IPS DF 6.9 (cell line): ENCODE results near the gene NRXN3.

ENCODE experiments used
- DNase-seq: peaks from one replicate; pipeline ENCODE4 v3.0.0-alpha.2; 2013; ENCODE audit warnings: low read depth, low spot score
- H3K27ac ChIP-seq: one replicate; pipeline ENCODE4 v1.5.1; 2013; ENCODE audit warnings: low read length, control low read depth
- H3K27me3 ChIP-seq: 2 replicates; pipeline ENCODE4 v1.6.1; 2013; ENCODE audit warnings: mild to moderate bottlenecking, low read length; ENCODE audit not compliant: control insufficient read depth, insufficient read depth
- H3K36me3 ChIP-seq: 2 replicates; pipeline ENCODE4 v1.6.1; 2013; ENCODE audit warnings: low read length; ENCODE audit not compliant: control insufficient read depth, insufficient read depth
- H3K4me1 ChIP-seq: 2 replicates; pipeline ENCODE4 v1.6.1; 2013; ENCODE audit warnings: low read length; ENCODE audit not compliant: control insufficient read depth, insufficient read depth
- H3K4me3 ChIP-seq: 2 replicates; pipeline ENCODE4 v1.5.1; 2013; ENCODE audit warnings: mild to moderate bottlenecking, low read length
- H3K9me3 ChIP-seq: 2 replicates; pipeline ENCODE4 v1.6.1; 2013; ENCODE audit warnings: low read length, inconsistent platforms; ENCODE audit not compliant: control insufficient read depth, insufficient read depth
- WGBS: extraction: QIAGEN DNeasy Blood & Tissue Kit; methylation state at CpG from one replicate; pipeline ENCODE4 v1.1.7; 2013; ENCODE audit warnings: mixed read lengths, missing lambda C conversion rate; ENCODE audit not compliant: insufficient read length, insufficient coverage; 5-methylcytosine and 5-hydroxymethylcytosine counted together

NRXN3 gene

DNA sequence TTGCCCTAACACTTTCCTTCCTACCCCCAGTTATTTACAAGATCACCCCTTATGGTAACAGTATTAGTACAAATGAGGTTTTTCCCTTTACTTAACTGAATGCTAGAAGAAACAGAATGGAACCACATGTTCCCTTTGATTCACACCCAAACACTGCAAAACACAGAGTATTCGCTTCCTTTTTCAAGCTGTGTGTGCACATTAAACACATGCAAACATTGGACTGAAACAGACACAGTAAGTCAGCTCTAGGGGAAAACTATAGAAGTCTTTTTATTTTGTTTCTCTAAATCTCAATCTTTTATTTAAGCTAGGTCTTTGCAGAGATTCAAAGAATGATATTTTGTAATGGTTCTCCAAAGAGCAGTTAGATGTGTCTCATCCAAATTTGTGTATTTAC lies 1312.7 kb downstream of the NRXN3 start:
- no CpG with 5 or more reads among the region's 1 CpG for WGBS
- H3K4me1 ChIP-seq, result peaks cover 5% of the 10 kb centered on the region; the same call in 1 of the 2 replicates
- no peak for DNase-seq
- H3K27ac ChIP-seq, result no peak overlapping the region
- H3K36me3 ChIP-seq, result no peaks in the 10 kb centered on the region
- H3K9me3 ChIP-seq, result no peaks in the 10 kb centered on the region
- H3K4me3 ChIP-seq, result no peak overlapping the region
- no peaks in the 10 kb centered on the region for H3K27me3 ChIP-seq

DNA sequence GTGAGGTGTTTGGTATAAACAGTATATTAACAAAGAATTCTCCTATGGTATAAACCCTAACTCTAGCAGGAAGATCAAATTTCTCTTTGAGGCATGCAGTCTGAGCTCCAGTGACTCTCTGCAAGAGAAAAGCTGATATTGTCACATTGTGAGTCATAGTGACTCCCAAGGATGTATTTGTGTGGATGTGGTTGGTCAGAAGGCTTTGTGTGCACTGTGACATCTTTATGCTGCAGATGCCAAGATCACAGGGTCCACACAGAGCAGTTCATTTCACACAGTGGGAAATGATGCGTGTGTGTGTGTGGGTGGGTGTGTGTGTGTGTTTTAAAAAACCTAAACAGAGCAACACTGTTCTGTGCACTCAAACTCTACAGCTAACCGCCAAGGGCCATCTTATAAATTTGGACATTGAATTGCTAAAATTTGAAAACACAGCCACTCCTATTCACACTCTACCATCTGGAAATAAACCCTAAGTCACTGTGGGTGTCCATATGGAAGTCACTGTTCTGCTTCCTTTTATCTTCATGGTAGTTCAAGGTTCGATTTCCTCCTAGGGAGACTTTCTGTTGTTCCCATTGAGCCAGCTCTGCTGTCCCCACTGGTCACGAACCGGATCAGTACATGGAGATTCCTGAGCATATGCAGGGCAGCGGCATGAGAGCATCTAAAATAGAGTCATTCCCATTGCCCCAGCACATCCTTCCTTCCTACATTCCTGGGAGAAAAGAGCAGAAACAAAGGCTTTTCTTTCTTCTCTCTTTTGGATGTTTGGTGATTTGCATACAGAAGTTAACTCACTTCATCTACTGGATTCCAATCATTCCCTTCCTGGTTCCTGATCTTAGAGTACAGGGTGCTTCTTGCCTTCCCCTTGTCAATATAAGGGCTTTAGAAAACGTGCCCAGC lies 1313.6 kb downstream of the NRXN3 start:
- Histone ChIP-seq H3K4me1 (peaks cover 5% of the 10 kb centered on the region; the same call in 1 of the 2 replicates), H3K9me3 (no peaks in the 10 kb centered on the region), H3K36me3 (no peaks in the 10 kb centered on the region), H3K27me3 (no peaks in the 10 kb centered on the region), H3K27ac (no peak overlapping the region), H3K4me3 (no peak overlapping the region)
- no CpG with 5 or more reads among the region's 7 CpGs for WGBS
- no peak for DNase-seq

DNA sequence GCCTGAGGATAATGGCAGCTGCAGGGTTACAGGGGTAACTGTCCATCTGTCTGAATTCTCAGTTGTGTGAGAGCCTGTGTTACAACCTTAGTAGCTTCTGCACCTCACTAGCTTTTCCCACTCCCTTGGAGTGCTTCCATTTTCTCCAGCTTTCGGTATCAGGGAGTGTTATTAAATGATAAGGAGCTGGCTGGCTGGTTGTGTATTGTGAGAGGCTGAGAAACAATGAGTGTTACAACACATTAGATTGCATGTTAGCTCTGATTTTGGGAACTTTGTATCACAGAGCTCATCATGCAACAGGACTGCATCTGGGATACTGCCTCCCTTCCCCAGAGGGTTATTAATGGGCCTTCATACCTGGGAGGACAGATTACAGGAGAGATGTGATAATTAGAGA lies 1317.5 kb downstream of the NRXN3 start:
- Histone ChIP-seq H3K9me3 (no peaks in the 10 kb centered on the region), H3K4me1 (peaks cover 5% of the 10 kb centered on the region; the same call in 1 of the 2 replicates), H3K4me3 (no peak overlapping the region), H3K36me3 (no peaks in the 10 kb centered on the region), H3K27ac (no peak overlapping the region), H3K27me3 (no peaks in the 10 kb centered on the region)
- DNase-seq, result no peak
- WGBS, result no CpG with 5 or more reads among the region's 1 CpG

DNA sequence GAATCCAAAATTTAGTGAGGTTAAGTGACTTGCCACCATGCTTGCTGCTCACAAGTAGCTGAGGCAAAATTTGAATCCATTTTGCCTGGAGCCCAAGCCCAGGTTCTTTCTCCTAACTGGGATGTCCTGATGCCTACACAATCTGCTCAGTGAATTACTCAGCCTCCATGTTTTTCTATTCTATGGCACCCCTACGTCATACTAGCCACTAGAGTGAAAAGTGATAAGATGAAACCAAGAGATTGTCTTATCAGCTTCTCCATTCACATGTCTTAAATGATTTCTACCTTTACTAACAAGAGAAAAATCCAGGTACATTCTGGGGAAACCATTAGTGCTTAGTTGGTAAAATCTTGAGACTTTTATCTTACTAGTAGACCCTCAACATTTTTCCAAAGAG lies 1321.0 kb downstream of the NRXN3 start:
- Histone ChIP-seq H3K4me1 (no peaks in the 10 kb centered on the region), H3K4me3 (no peak overlapping the region), H3K27ac (no peak overlapping the region), H3K36me3 (no peaks in the 10 kb centered on the region), H3K9me3 (no peaks in the 10 kb centered on the region), H3K27me3 (no peaks in the 10 kb centered on the region)
- no CpG with 5 or more reads among the region's 1 CpG for WGBS
- DNase-seq, result no peak

DNA sequence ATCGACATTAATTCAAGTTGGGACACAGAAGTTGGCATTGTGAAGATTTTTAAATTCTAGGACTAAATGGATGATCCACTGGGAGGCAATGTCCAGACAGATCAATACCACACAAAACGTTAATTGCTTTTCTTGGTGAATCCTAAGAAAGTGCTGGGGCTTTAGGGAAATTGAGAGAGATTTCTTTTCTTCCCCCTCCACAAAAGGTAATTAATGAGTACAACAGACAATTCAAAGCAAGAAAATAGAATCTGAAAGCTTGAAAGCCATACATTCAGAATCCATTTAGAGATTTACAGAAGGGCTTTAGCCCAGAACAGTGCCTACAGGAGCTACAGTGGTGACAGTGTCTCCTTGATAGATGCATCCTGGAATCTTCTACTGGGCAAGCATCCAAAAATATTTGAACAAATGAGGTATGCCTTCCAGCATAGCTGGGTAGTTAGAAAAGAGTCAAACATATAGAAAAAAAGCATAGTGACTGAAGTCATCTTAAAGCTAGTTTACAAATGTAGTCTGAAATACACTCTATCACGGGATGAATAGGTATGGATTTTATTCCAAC lies 1323.0 kb downstream of the NRXN3 start:
- WGBS, result no CpG with 5 or more reads among the region's 3 CpGs
- DNase-seq, result no peak
- H3K4me1 ChIP-seq, result no peaks in the 10 kb centered on the region

DNA sequence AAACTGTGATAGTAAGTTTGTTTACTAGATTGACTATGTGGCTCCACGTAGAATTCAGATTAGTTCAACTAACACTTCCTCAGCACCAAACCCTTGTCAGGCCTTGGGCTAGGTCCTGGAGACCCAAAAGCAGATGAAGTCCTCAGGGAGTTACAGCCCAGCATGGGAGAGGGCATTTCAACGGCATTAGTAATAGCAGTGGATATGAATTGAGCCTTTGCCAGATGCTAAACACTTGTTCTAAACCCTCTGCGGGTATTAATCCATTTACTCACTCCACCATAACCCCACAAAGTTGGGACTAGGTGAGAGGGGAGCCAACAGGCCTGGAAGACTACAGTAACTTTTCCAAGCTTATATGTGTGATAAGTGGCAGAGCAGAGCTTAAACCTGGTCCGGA lies 1326.5 kb downstream of the NRXN3 start:
- Histone ChIP-seq H3K4me1 (no peaks in the 10 kb centered on the region), H3K27ac (no peak overlapping the region), H3K36me3 (no peaks in the 10 kb centered on the region), H3K4me3 (no peak overlapping the region), H3K9me3 (no peaks in the 10 kb centered on the region), H3K27me3 (no peaks in the 10 kb centered on the region)
- DNase-seq, result no peak
- WGBS, result no CpG with 5 or more reads among the region's 4 CpGs

More for the DNA sequence above, 1323.0 kb downstream of the NRXN3 start:
- Histone ChIP-seq H3K27ac (no peak overlapping the region), H3K9me3 (no peaks in the 10 kb centered on the region), H3K36me3 (no peaks in the 10 kb centered on the region), H3K27me3 (no peaks in the 10 kb centered on the region), H3K4me3 (no peak overlapping the region)

DNA sequence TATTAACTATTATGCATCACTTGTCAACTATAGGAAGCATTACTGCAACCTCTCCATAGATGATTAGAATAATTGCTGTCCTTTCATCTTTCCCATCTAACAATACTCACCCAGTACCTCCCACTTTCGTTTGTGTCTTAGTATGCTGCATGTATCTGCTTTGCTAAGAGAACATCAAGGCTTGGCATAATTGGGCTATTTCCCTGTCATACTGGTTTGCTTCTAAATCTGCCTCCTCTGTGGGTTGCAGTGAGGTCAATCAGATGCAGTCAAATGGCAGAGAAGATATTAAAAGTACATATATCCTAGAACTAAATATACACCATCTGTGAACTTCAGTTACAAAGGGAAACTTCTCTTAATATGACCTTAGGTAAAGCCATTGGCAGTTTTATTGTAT lies 1330.3 kb downstream of the NRXN3 start:
- H3K36me3 ChIP-seq, result no peaks in the 10 kb centered on the region
- H3K27ac ChIP-seq, result no peak overlapping the region
- H3K9me3 ChIP-seq, result no peaks in the 10 kb centered on the region
- H3K4me1 ChIP-seq, result no peaks in the 10 kb centered on the region
- H3K4me3 ChIP-seq, result no peak overlapping the region
- no peaks in the 10 kb centered on the region for H3K27me3 ChIP-seq
- DNase-seq, result no peak
- no CpG with 5 or more reads among the region's 1 CpG for WGBS

DNA sequence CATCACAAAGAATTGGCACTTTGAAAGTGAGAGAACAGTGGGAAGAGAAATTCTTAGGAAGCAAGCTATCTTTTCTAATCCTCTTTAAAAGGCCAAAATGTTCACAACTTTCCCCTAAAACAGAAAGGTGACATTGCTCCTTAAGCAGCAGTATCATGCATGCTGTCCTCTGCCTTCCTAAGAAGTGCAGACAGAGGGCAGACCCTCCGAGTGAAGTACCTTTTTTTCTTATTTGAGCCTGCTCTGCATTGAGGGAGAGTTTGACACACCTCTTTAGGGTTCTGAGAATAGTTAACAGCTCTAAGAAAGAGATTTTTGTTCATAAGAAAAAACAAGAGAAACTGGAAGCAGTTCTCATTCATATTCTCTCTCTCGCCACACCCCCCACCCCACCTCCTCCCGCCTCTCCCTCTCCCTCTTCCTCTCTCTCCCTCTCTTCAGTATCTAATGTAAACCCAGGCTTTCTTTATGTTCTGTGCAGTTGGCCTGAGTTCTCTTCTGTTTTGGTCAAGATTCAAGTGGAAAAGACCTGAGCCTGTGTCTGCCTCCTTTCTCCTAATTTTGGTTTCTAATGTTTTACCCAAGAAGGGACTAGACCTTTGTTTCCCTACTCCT lies 1332.1 kb downstream of the NRXN3 start:
- H3K36me3 ChIP-seq, result no peaks in the 10 kb centered on the region
- no peak overlapping the region for H3K27ac ChIP-seq
- H3K4me3 ChIP-seq, result no peak overlapping the region
- no peaks in the 10 kb centered on the region for H3K27me3 ChIP-seq
- DNase-seq, result no peak
- no peaks in the 10 kb centered on the region for H3K9me3 ChIP-seq
- no CpG with 5 or more reads among the region's 3 CpGs for WGBS
- H3K4me1 ChIP-seq, result no peaks in the 10 kb centered on the region

DNA sequence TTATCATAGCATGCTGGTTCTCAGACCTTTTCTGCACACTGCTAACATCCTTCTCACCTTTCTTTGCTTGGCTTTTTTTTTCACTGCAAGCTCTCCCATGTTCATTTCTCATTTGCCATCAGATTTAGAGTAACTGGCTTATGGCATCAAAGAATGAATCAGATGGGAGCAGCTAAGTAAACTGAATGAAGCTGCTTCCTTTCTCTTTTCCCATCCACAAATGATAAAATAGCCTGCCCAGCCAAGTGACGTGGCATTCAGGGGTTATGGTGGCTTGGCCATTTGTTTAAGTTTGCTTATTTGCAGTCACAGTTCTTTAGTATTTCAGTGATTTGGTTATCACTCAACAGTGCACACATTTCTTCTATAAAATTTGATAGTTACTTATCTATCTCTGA lies 1332.6 kb downstream of the NRXN3 start:
- no peaks in the 10 kb centered on the region for H3K9me3 ChIP-seq
- H3K36me3 ChIP-seq, result no peaks in the 10 kb centered on the region
- H3K4me1 ChIP-seq, result no peaks in the 10 kb centered on the region
- DNase-seq, result no peak
- WGBS, result no CpG with 5 or more reads among the region's 1 CpG
- H3K27ac ChIP-seq, result no peak overlapping the region
- H3K27me3 ChIP-seq, result no peaks in the 10 kb centered on the region
- no peak overlapping the region for H3K4me3 ChIP-seq

DNA sequence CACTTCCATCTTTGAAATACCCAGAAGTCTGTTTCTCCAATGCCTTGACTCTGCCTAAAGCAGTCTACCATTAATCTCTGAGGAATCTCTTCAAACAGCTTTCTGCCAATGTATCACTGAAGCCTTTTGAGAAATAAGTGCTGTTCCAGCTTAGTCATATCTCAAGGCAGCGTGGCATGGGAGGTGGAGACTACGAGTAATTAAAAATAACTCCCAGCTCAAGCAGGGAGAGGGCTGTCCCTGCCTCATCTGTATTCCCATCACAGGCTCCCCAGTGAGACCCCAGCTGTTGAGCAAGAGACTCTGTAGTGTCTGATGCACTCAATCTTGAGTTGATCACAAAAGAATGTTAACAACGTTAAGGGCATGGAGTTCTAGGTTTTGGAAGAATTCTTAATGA lies 1340.5 kb downstream of the NRXN3 start:
- no peak for DNase-seq

More for the DNA sequence above, 1340.5 kb downstream of the NRXN3 start:
- Histone ChIP-seq H3K4me1 (no peaks in the 10 kb centered on the region), H3K27me3 (no peaks in the 10 kb centered on the region), H3K9me3 (no peaks in the 10 kb centered on the region), H3K27ac (no peak overlapping the region), H3K36me3 (no peaks in the 10 kb centered on the region), H3K4me3 (no peak overlapping the region)
- no CpG with 5 or more reads among the region's 3 CpGs for WGBS
